Bronchial epithelial cell (primary cell): ENCODE results near the gene CORIN. TPM values are rescaled to one million over a fixed set of nuclear protein-coding genes. Genes with fewer than 3 reads are reported as not detected.

Experiments
- DNase-seq: peaks from one replicate; pipeline ENCODE4 v3.0.0-alpha.2; 2010; ENCODE audit warnings: low read depth
- FAIRE-seq: peaks from 2 replicates; lab custom pipeline; 2011; peaks lifted over from hg19 to GRCh38; lab: Jason Lieb, UNC
- H3K27me3 ChIP-seq: 2 replicates; pipeline ENCODE4 v1.5.1; 2011; ENCODE audit warnings: low read length; ENCODE audit not compliant: control insufficient read depth, insufficient read depth
- H3K36me3 ChIP-seq: 2 replicates; pipeline ENCODE4 v1.5.1; 2011; ENCODE audit warnings: low read length; ENCODE audit not compliant: control insufficient read depth, insufficient read depth
- H3K4me3 ChIP-seq: 2 replicates; pipeline ENCODE4 v1.5.1; 2011; ENCODE audit warnings: mild to moderate bottlenecking, low read depth, low read length, control low read depth
- total RNA-seq: library from RNA; depleted of rRNA; stranded (reverse); fragments of >200 nt; gene quantifications from 2 replicates; pipeline ENCODE4 v1.2.1, GENCODE V29; 2014
- TF ChIP-seq, protein P1 (sequence below): IDR thresholded peaks from 2 replicates; pipeline ENCODE4 v1.5.1; 2011; ENCODE audit warnings: mild to moderate bottlenecking, moderate library complexity, low read length, control low read depth, inconsistent platforms; ENCODE audit not compliant: insufficient read depth, severe bottlenecking

The CORIN gene
- total RNA-seq, 1 donor from 2014 or later = 0.26 TPM

DNA sequence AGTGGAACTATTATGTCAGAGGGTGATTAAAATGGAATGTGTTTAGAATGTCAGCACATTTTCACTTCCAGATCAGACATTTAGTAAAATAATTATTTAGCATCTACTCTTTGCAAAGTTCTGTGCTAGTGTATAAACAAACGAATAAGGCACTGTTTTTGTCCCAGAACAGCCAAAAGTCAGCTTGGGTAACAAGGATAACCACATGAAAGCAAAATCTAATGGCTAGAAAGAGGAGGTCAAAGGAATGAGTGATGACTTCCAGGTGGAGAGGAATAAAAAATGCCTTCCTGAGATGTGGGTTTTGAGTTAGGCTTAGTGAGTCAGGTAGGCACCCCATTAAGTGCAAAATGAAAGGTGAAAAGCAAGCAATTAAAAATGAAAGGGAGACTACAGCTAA, 240.2 kb downstream of the CORIN start:
- no peak for FAIRE-seq
- Histone ChIP-seq H3K4me3 (no peak overlapping the region), H3K27me3 (no peaks in the 10 kb centered on the region), H3K36me3 (no peaks in the 10 kb centered on the region)
- TF ChIP-seq, protein P1, sequence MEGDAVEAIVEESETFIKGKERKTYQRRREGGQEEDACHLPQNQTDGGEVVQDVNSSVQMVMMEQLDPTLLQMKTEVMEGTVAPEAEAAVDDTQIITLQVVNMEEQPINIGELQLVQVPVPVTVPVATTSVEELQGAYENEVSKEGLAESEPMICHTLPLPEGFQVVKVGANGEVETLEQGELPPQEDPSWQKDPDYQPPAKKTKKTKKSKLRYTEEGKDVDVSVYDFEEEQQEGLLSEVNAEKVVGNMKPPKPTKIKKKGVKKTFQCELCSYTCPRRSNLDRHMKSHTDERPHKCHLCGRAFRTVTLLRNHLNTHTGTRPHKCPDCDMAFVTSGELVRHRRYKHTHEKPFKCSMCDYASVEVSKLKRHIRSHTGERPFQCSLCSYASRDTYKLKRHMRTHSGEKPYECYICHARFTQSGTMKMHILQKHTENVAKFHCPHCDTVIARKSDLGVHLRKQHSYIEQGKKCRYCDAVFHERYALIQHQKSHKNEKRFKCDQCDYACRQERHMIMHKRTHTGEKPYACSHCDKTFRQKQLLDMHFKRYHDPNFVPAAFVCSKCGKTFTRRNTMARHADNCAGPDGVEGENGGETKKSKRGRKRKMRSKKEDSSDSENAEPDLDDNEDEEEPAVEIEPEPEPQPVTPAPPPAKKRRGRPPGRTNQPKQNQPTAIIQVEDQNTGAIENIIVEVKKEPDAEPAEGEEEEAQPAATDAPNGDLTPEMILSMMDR = no peak
- no peak for DNase-seq

DNA sequence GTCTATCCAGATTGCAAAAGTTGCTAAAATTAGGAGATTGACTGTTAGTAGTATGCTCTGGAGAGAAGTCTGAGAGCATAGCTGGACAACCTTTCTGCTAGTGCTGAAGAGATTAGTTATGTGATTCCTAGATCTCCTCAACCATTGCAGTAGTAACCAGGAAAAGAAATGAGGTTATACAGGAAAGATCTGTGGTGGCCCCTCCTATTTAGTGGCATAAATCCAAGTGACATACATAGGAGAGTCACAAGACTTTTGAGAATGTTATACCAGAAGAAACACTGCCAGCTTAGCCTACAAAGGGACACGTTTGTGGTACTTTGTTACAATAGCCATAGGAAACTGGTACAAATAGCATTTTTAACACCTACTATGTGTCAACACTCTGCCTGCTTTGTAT, 247.5 kb downstream of the CORIN start:
- peaks cover 13% of the 10 kb centered on the region for H3K36me3 ChIP-seq
- no peak for DNase-seq
- TF ChIP-seq, protein P1 = no peak
- no peak for FAIRE-seq
- no peak overlapping the region for H3K4me3 ChIP-seq
- no peaks in the 10 kb centered on the region for H3K27me3 ChIP-seq

DNA sequence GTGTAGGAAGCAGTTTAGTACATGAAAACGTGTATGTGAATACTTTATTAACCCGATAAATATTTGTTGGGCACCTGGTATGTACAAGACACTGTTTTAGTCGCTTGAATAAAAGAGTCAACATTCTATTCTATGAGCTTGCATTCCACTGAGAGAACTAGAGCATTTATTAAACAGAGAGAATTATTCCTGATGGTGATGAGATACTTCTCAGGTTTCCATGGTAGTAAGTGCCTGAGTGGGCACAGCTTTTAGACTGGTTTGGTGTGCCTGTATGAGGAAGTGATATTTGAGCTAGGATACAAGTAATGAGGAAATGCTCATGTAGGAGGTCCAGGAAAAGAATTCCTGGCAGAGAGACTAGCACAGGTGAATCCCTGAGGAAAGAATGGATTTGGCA, 258.6 kb downstream of the CORIN start:
- no peaks in the 10 kb centered on the region for H3K27me3 ChIP-seq
- DNase-seq = no peak
- TF ChIP-seq, protein P1 = no peak
- FAIRE-seq = no peak
- H3K4me3 ChIP-seq = no peak overlapping the region
- peaks cover 21% of the 10 kb centered on the region for H3K36me3 ChIP-seq

DNA sequence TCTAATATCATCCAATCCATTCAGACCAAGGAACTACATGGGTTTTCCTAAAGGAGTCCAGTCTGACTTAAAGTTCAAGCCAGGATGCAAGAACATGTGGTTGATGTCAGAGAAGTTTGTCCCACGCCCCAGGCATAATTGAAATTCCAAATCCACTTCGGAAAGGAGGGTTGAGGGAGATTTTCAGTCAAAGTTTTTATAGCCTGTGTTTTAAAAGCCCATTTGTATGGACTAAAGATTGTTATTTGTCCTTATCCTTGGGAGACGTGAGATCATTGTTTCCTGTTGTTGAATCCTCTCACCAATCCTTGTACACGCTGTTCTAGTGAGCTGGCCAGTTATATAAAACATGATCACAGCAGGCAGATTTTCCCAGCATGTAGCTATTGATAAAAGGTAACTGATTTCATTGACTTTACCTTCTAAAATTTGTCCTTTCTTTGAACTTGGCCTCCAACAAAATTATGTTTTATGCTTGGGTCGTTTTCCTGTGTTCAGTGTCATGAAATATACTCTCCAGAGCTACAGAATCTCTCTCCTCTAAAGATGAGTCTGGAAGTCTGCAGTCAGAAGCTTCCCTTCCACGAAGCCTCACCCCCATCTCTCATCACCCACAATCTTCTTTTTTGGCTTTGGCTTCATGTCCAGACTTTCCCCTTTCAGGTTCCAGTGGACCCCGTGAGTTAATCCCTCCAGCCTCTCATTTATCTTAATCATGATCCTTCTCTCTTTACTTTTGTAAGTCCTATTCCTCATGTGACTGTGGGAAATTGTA, 259.9 kb downstream of the CORIN start:
- FAIRE-seq (no peak), DNase-seq (no peak)
- Histone ChIP-seq H3K36me3 (peaks cover 19% of the 10 kb centered on the region), H3K4me3 (no peak overlapping the region), H3K27me3 (no peaks in the 10 kb centered on the region)
- TF ChIP-seq, protein P1 = no peak

DNA sequence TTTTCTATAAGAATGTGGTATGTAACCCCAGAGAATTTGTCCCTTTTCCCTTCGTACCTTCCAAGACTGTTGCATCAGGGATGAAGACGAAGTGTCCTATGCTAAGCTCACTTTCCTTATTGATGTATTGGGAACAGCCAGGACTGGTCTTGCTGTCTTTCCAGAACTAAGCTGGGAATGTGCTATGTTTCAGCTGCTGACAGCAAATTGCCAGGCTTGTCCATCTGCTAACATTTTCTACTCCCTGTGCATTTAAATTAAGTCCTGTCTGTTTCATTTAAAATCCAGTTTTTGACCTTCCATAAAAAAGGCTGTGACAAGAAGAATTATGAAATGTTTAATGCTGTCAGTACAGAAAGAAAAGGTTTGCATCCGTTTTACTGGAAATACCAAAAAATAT, 264.9 kb downstream of the CORIN start:
- Histone ChIP-seq H3K27me3 (no peaks in the 10 kb centered on the region), H3K4me3 (no peak overlapping the region), H3K36me3 (peaks cover 13% of the 10 kb centered on the region)
- DNase-seq (no peak), FAIRE-seq (no peak)
- TF ChIP-seq, protein P1 = no peak

DNA sequence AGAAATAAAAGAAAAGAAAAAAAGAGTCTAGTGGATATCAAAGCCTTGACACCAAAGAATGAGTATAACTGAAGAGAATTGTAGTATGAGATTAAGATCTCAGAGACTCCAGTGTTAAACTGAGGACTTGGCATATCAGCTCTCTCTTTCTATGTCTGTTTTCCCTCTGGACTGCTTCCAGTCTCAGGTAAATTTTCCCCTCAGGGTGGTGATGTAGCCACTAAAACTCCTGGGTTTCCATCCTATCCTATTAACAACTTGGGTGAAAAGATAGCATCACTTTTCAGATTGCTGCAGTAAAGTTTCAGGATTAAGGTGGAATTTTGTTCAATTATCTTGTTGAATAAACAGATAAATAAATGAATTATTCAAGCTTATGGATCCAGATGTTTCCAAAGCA, 267.1 kb downstream of the CORIN start:
- no peaks in the 10 kb centered on the region for H3K27me3 ChIP-seq
- H3K4me3 ChIP-seq = no peak overlapping the region
- FAIRE-seq = no peak
- peaks cover 10% of the 10 kb centered on the region for H3K36me3 ChIP-seq
- TF ChIP-seq, protein P1 = no peak
- DNase-seq = no peak
